OCI-LY3 (cell line): Measurements from ENCODE around the gene LAMTOR1.

Source experiments
- CTCF ChIP-seq: fragments of 200-600, 300-600 bp; sonication (generic); IDR thresholded peaks from 2 replicates; pipeline ENCODE4 v1.5.1; 2014; ENCODE audit warnings: antibody characterized with exemption, low read length, low read depth
- EZH2phosphoT487 ChIP-seq: fragments of 200-600 bp; shearing (Covaris generic); IDR thresholded peaks from 2 replicates; pipeline ENCODE4 v1.6.1; 2018; ENCODE audit warnings: antibody characterized with exemption, mixed run types, low read depth

- TF ChIP-seq CTCF (no peak), EZH2phosphoT487 (no peak)
These were observed 18.1 kb downstream of the LAMTOR1 start for GRCh38 chr11:72084965-72085364.
